HL-60 (cell line): ENCODE results near the gene TUB.

Source experiments
- DNase-seq, 2 experiments: peaks; one replicate each; pipeline ENCODE4 v3.0.0-alpha.2; 2010 to 2020; ENCODE audit warnings: low read depth in 1 of 2, low spot score in 1 of 2
- H3K27ac ChIP-seq: fragments of 250-450 bp; sonication (Bioruptor Pico); replicated peaks from 2 replicates; pipeline ENCODE4 v1.5.1; 2020; ENCODE audit warnings: mild to moderate bottlenecking, moderate library complexity
- H3K27me3 ChIP-seq: fragments of 250-450 bp; sonication (Bioruptor Pico); 2 replicates; pipeline ENCODE4 v1.5.1; 2021; ENCODE audit warnings: mild to moderate bottlenecking, moderate library complexity; ENCODE audit not compliant: insufficient read depth, poor library complexity, severe bottlenecking
- H3K4me3 ChIP-seq: replicated peaks from 2 replicates; pipeline ENCODE4 v1.5.1; 2011; ENCODE audit warnings: mild to moderate bottlenecking, control low read depth, low read length; ENCODE audit not compliant: insufficient read depth
- CTCF ChIP-seq: IDR thresholded peaks from one replicate; pipeline ENCODE4 v1.5.1; 2011; ENCODE audit warnings: low read length, control low read depth, inconsistent platforms; ENCODE audit not compliant: insufficient read depth
- GABPA ChIP-seq: IDR thresholded peaks from 2 replicates; pipeline ENCODE4 v1.6.1; 2012; ENCODE audit warnings: low read depth
- POLR2AphosphoS5 ChIP-seq: IDR thresholded peaks from 2 replicates; pipeline ENCODE4 v1.6.1; 2012; ENCODE audit warnings: low read depth
- REST ChIP-seq: IDR thresholded peaks from 2 replicates; pipeline ENCODE4 v1.6.1; 2012; ENCODE audit warnings: low read depth; ENCODE audit not compliant: insufficient replicate concordance
- SPI1 ChIP-seq: IDR thresholded peaks from 2 replicates; pipeline ENCODE4 v1.6.1; 2012; ENCODE audit warnings: low read depth, mild to moderate bottlenecking, borderline replicate concordance

TUB gene

GRCh38 chr11:8067929-8068575 is 13.0 kb upstream of the TUB start:
- no peak overlapping the region for H3K4me3 ChIP-seq
- DNase-seq: no peak
- TF ChIP-seq REST (no peak), SPI1 (no peak), GABPA (no peak), CTCF (no peak), POLR2AphosphoS5 (no peak)
- H3K27ac ChIP-seq: no peak overlapping the region
- peaks cover 2% of the 10 kb centered on the region for H3K27me3 ChIP-seq

- H3K27me3 ChIP-seq: peaks cover 2% of the 10 kb centered on the region
- H3K27ac ChIP-seq: no peak overlapping the region
- TF ChIP-seq CTCF (no peak), POLR2AphosphoS5 (no peak), REST (no peak), GABPA (no peak), SPI1 (no peak)
- DNase-seq: no peak
- no peak overlapping the region for H3K4me3 ChIP-seq
These were observed 12.3 kb upstream of the TUB start for GRCh38 chr11:8068605-8069221.

- DNase-seq: no peak
These were observed 11.2 kb upstream of the TUB start for GRCh38 chr11:8069771-8070170.

More at GRCh38 chr11:8069771-8070170, 11.2 kb upstream of the TUB start:
- H3K4me3 ChIP-seq: no peak overlapping the region
- TF ChIP-seq CTCF (no peak), SPI1 (no peak), GABPA (no peak), POLR2AphosphoS5 (no peak), REST (no peak)
- H3K27me3 ChIP-seq: peaks cover 2% of the 10 kb centered on the region
- no peak overlapping the region for H3K27ac ChIP-seq
